ENCODE data around the gene DLGAP4. TPM values are rescaled to one million over a fixed set of nuclear protein-coding genes. Genes with fewer than 3 reads are reported as not detected.

DLGAP4 gene
- total and polyA plus RNA-seq, 9 of the 15 experiments (the other 6 are each of a cell fraction or from before 2014, with no cell fraction given), result 0.31 to 34.1 (median 4.5) TPM

GRCh38 chr20:36569847-36570429 is 263.8 kb downstream of the DLGAP4 start (continued):
- TF ChIP-seq MLLT1 (IDR thresholded peaks at IDR 0.05) (no peak), COPS2 (conservative IDR thresholded peaks at IDR 0.05) (no peak), SIN3A (IDR thresholded peaks at IDR 0.05; ENCODE audit: borderline replicate concordance in 2 of 2, control insufficient read depth in 1 of 2, low read depth in 2 of 2, low read length in 2 of 2) (no peak), KHSRP (IDR thresholded peaks at IDR 0.05) (no peak), NCOA2 (IDR thresholded peaks at IDR 0.05; ENCODE audit: partially characterized antibody in 2 of 2) (no peak), THAP7 (CRISPR knock-in tag; IDR thresholded peaks at IDR 0.05) (no peak), MTA1 (IDR thresholded peaks at IDR 0.05; ENCODE audit: borderline replicate concordance) (no peak), ZNF589 (CRISPR knock-in tag; IDR thresholded peaks at IDR 0.05; ENCODE audit: low read depth) (no peak), ZNF512 (tag; IDR thresholded peaks at IDR 0.05) (no peak), SPI1 (IDR thresholded peaks at IDR 0.05; ENCODE audit: borderline replicate concordance, low read depth, low read length) (no peak), ZNF217 (CRISPR knock-in tag; IDR thresholded peaks at IDR 0.05) (no peak), FOS (IDR thresholded peaks at IDR 0.05; ENCODE audit: extremely low read depth, insufficient read length) (peak; percentile 2), THRB (CRISPR knock-in tag; conservative IDR thresholded peaks at IDR 0.05) (no peak), ARID3B (CRISPR knock-in tag; IDR thresholded peaks at IDR 0.05; ENCODE audit: borderline replicate concordance) (no peak), FOXP1 (CRISPR knock-in tag; IDR thresholded peaks at IDR 0.05) (no peak), E4F1 (CRISPR knock-in tag; IDR thresholded peaks at IDR 0.05; ENCODE audit: borderline replicate concordance) (no peak)

Data from K562 (cell line).